GM21723 (cell line): ENCODE measurements around the gene DCLRE1A.
"Not testable (repeated sequence)": the region's sequence is repeated elsewhere in the genome, so short reads cannot be mapped to it uniquely, and the experiment has no call there.

ENCODE experiments used
- ATAC-seq: cut with Tn5 transposase; IDR thresholded peaks from one replicate; pipeline ENCODE4 v1.9.1; 2021; ENCODE audit warnings: mild to moderate bottlenecking, moderate library complexity; ENCODE audit not compliant: unreplicated experiment

DCLRE1A gene

GRCh38 chr10:113859261-113859660 is 5.4 kb upstream of the DCLRE1A start:
- ATAC-seq, result peak; percentile 48

GRCh38 chr10:113858541-113858940 is 4.7 kb upstream of the DCLRE1A start:
- ATAC-seq, result no peak

GRCh38 chr10:113857210-113857609 is 3.3 kb upstream of the DCLRE1A start:
- no peak for ATAC-seq

- no peak for ATAC-seq
Measured at GRCh38 chr10:113856563-113856962, 2.7 kb upstream of the DCLRE1A start.

- peak; percentile 41 for ATAC-seq
Measured at GRCh38 chr10:113854761-113855588, 1.1 kb upstream of the DCLRE1A start.

GRCh38 chr10:113853578-113854012 is 287 bp downstream of the DCLRE1A start:
- ATAC-seq, result no peak

- no peak for ATAC-seq
Measured at GRCh38 chr10:113849946-113850345, 3.9 kb downstream of the DCLRE1A start.

GRCh38 chr10:113849140-113849803 is 4.6 kb downstream of the DCLRE1A start:
- no peak for ATAC-seq

GRCh38 chr10:113846036-113846435 is 7.8 kb downstream of the DCLRE1A start:
- no peak for ATAC-seq

- no peak for ATAC-seq
Measured at GRCh38 chr10:113843972-113844485, 9.9 kb downstream of the DCLRE1A start.

GRCh38 chr10:113842171-113842570 is 11.7 kb downstream of the DCLRE1A start:
- no peak for ATAC-seq

- ATAC-seq, result not testable (repeated sequence)
Measured at GRCh38 chr10:113828567-113828966, 25.3 kb downstream of the DCLRE1A start.

GRCh38 chr10:113825791-113826190 is 28.1 kb downstream of the DCLRE1A start:
- no peak for ATAC-seq

GRCh38 chr10:113823389-113823788 is 30.5 kb downstream of the DCLRE1A start:
- no peak for ATAC-seq

GRCh38 chr10:113822174-113822573 is 31.7 kb downstream of the DCLRE1A start:
- ATAC-seq, result no peak

GRCh38 chr10:113821306-113821705 is 32.6 kb downstream of the DCLRE1A start:
- not testable (repeated sequence) for ATAC-seq

- ATAC-seq, result no peak
Measured at GRCh38 chr10:113820507-113820906, 33.4 kb downstream of the DCLRE1A start.

- no peak for ATAC-seq
Measured at GRCh38 chr10:113819989-113820388, 33.9 kb downstream of the DCLRE1A start.

GRCh38 chr10:113814700-113815099 is 39.2 kb downstream of the DCLRE1A start:
- not testable (repeated sequence) for ATAC-seq

- no peak for ATAC-seq
Measured at GRCh38 chr10:113808168-113808567, 45.7 kb downstream of the DCLRE1A start.

- no peak for ATAC-seq
Measured at GRCh38 chr10:113806503-113806902, 47.4 kb downstream of the DCLRE1A start.

- ATAC-seq, result no peak
Measured at GRCh38 chr10:113802997-113803396, 50.9 kb downstream of the DCLRE1A start.
